ENCODE data around the gene CRKL.

DNA sequence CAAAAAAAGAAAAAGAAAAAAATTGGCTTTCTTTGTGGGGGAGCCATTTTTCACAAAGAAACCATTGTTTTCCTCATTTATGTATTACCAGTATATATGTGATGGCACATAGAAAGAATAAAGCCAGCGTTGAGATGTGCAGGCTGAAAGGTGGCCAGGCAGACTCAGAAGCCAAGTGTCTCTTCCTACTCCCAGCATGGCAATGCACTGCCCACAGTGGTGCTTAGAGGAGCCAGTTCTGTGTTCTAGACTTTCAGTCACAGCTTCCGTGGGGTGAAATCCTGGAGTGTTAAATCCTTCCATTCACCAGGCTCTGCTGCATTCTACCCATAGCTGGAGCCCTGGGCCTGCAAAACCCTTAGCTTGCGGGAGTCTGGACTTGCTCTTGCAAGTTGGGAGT is 39.5 kb upstream of the CRKL start:
- TF ChIP-seq, protein P1, sequence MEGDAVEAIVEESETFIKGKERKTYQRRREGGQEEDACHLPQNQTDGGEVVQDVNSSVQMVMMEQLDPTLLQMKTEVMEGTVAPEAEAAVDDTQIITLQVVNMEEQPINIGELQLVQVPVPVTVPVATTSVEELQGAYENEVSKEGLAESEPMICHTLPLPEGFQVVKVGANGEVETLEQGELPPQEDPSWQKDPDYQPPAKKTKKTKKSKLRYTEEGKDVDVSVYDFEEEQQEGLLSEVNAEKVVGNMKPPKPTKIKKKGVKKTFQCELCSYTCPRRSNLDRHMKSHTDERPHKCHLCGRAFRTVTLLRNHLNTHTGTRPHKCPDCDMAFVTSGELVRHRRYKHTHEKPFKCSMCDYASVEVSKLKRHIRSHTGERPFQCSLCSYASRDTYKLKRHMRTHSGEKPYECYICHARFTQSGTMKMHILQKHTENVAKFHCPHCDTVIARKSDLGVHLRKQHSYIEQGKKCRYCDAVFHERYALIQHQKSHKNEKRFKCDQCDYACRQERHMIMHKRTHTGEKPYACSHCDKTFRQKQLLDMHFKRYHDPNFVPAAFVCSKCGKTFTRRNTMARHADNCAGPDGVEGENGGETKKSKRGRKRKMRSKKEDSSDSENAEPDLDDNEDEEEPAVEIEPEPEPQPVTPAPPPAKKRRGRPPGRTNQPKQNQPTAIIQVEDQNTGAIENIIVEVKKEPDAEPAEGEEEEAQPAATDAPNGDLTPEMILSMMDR (IDR thresholded peaks at IDR 0.05; ENCODE audit: low read depth, low read length, poor library complexity, severe bottlenecking), result no peak
- no peak for TF ChIP-seq EZH2phosphoT487 (IDR thresholded peaks at IDR 0.05; ENCODE audit: borderline replicate concordance, low read length)
